NB4 (cell line): ENCODE results near the gene GTPBP10.
A peak's percentile ranks its signal among the peaks of the same experiment; 100 is the strongest.

ENCODE experiments used
- CTCF ChIP-seq: IDR thresholded peaks from one replicate; pipeline ENCODE4 v1.5.1; 2012; ENCODE audit warnings: low read depth, low read length
- POLR2A ChIP-seq: IDR thresholded peaks from 2 replicates; pipeline ENCODE4 v1.6.1; 2011; ENCODE audit warnings: mild to moderate bottlenecking; ENCODE audit not compliant: insufficient read length; ENCODE audit errors: extremely low read depth

DNA sequence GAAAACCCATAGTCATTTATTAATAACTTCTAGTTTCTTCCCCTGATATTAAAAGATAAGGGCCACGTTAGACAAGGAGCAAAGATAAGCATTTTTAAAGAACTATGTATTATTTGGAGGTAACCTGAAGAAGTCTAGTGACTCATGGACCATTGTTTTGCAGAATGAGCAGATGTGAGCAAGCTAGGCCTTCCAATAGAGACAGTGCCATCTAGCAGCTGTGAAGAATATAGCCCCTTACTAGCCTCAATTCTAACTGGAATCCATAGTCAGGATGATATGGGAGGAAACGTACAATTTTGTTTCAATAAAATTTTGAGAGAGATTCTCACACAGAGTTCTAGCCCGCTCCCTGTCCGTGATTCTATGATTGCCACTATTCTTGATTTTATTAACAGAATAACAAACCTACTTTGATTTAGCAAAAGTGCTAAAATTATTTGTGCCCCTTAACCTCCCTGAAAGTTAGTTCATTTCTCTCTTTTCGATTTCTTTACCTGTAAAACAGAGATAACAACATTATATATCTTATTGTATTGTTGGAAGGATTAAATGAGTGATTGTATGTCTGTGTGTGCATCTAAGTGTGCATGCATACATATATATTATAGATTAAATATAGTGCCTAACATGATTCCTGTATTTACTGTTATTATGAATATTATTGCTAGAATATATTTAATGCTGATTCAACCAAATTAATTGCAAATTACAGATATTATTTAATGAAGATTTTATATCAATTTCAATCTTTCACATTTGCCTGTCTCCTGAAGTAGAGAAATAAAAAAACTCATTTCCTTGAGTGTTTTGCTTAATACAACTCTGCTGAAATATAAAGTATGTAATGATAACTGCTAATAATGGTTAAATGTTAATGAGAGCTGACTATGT is 48.1 kb upstream of the GTPBP10 start:
- TF ChIP-seq CTCF (peak; percentile 76), POLR2A (no peak)
